Measurements from ENCODE around the gene ACO2.

ACO2 gene

GRCh38 chr22:41491374-41492100 is 22.6 kb downstream of the ACO2 start:
- no peak for DNase-seq

GRCh38 chr22:41498303-41498835 is 29.5 kb downstream of the ACO2 start:
- no peak for DNase-seq

GRCh38 chr22:41499624-41500280 is 30.8 kb downstream of the ACO2 start:
- no peak for DNase-seq

DNA sequence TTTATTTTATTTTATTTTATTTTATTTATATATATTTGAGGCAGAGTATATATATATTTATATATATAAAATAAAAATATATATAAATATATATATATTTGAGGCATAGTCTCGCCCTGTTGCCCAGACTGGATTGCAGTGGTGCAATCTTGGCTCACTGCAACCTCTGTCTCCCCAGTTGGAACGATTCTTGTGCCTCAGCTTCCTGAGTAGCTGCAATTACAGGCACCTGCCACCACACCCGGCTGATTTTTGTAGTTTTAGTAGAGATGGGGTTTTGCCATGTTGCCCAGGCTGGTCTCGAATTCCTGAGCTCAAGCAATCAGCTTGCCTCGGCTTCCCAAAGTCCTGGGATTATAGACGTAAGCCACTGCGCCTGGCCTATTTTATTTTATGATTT is 31.4 kb downstream of the ACO2 start:
- DNase-seq: no peak

GRCh38 chr22:41501209-41501608 is 32.3 kb downstream of the ACO2 start:
- DNase-seq: peak; percentile 28

DNA sequence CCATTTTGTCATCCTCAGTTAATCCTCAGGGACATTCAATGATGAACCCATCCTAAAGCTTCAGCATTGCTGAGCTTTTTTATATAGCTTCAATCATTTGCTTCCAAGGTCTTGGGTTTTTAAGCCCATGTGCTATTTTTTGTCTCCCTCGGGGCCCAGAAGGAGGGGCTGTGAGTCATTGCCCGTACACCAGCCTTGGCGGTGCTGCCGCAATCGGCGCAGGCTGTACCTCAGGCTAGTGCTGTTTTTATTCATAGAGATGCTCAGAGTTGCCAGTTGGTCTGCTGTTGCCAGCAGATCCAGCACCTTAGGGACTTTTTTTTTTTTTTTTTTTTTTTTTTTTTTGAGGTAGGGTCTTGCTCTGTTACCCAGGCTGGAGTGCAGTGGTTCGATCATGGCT is 35.5 kb downstream of the ACO2 start:
- no peak for DNase-seq

DNA sequence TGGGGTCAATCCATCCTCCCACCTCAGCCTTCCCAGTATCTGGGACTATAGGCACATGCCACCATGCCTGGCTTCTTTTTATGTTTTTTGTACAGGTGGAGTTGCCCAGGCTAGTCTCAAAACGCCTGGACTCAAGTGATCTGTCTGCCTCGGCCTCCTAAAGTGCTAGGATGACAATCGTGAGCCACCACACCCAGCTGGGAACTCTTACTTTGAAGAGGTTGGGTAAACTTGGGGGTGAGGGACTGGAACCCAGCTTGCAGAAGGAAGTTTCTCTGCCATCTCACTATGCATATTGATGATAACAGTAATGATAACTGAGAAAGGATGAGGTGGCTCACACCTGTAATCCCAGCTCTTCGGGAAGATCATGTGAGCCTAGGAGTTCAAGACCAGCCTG is 35.9 kb downstream of the ACO2 start:
- DNase-seq: no peak

- no peak for DNase-seq
Measured at GRCh38 chr22:41505511-41506220, 36.7 kb downstream of the ACO2 start.

GRCh38 chr22:41507330-41508063 is 38.6 kb downstream of the ACO2 start:
- DNase-seq: no peak

DNA sequence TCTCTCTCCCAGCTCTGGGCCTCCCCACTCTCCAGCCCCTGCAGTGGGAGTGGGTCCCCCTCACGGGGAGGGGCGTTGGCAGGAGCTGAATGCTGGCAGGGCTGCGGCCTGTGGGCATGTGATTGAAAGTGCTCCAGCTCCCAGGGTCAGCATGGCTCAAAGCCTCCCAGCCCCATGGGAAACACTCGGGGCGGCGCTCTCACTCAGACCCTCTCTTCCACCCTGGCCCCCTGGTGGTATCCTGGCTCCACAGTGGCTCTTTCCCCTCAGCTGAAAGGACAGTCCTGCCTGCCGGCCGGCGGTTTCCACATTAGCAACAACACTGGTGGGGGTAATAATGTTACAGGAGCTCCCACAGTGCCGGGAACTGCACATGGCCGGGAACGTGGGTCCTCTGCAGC is 39.9 kb downstream of the ACO2 start:
- no peak for DNase-seq

GRCh38 chr22:41511521-41511968 is 42.6 kb downstream of the ACO2 start:
- no peak for DNase-seq

- DNase-seq: no peak
Measured at GRCh38 chr22:41512421-41513194, 43.7 kb downstream of the ACO2 start.

- DNase-seq: no peak
Measured at GRCh38 chr22:41513391-41513790, 44.5 kb downstream of the ACO2 start.

DNA sequence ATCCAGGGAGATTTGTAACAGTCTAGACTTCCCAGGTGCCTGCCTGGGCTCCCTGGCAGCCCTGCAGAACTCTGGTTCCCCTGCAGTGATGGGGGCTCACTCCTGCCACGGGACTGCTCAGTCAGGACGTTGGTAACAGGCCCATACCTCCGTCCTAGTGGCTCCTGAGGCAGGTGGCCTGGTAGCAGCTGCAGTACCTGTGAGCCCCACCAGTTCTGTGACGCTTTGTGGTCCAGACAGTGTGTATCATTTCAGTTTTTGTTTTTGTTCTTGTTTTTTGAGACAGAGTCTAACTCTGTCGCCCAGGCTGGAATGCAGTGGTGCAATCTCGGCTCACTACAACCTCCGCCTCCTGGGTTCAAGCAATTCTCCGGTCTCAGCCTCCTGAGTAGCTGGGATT is 47.5 kb downstream of the ACO2 start:
- DNase-seq: peak; percentile 7

DNA sequence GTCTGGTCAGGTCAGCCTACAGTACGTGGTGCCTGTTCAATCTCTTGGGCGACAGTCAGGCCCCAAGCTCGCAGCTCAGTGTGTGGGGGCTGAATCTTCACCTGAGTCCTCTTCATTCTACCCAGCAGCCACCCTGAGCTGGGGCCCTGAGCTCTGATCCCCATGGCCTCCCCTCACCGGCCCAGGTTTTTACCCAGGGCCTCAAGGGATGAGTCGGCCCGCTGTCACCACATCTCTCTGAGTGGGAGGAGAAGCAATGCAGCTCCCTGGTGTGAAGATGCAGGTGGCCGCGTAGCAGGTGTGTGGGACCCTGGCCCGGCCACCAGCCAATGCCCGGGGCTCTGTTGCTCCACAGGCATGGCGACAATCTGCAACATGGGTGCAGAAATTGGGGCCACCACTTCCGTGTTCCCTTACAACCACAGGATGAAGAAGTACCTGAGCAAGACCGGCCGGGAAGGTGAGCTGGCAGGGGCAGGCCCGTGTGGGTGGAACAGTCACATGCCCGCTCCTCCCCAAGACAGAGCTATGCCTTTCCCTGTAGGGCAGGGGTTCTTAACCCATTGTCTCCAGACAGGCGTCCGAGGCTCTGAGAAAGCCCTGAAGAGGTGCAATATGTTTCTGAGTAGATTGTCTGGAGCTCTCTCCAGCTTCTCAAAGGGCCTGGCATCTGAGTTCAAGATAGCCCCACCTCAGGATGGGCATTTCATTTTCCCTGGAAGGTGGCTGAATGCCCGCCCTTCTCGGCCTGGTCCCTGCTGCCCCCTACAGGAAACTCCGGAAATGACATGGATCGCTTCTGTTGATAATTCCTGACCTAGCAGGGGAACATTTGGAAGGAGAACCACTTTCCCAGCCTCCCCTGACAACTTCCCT is 48.5 kb downstream of the ACO2 start:
- peak; percentile 74 for DNase-seq

DNA sequence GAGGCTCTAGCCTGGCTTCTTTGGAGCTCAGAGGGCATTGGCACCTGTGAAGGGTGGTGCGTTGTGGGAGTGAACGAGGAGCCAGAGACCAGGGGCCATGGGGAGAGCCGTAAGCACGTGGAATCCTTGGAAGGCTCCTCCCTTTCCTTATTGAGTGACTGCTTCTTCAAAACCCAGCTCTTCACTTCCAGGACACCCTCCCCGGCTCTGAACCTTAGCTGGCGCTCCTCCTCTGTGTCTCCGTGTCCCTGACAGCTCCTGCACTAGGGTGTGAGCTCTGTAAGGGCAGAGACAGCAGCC is 49.1 kb downstream of the ACO2 start:
- DNase-seq: no peak

- no peak for DNase-seq
Measured at GRCh38 chr22:41521126-41521525, 52.2 kb downstream of the ACO2 start.

DNA sequence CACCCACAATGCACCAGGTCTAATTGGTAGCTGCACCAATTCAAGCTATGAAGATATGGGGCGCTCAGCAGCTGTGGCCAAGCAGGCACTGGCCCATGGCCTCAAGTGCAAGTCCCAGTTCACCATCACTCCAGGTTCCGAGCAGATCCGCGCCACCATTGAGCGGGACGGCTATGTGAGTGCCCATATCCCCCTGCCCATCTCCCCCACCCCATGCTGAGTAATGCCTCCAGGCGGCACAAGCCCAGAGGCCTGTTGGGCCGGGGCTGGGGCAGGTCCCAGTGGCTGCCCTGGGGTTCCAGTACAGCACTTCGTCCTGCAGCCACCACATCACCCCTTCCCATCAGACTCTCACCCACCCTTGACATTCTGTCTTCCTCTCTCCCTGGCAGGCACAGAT is 53.9 kb downstream of the ACO2 start:
- no peak for DNase-seq

- no peak for DNase-seq
Measured at GRCh38 chr22:41523464-41524221, 54.7 kb downstream of the ACO2 start.

GRCh38 chr22:41524251-41524661 is 55.3 kb downstream of the ACO2 start:
- no peak for DNase-seq

All from activated CD4-positive, alpha-beta T cell treated with anti-CD3 and anti-CD28 coated beads for 48 hours (primary cell).